SU-DHL-6 (cell line): ENCODE measurements around the gene BICD1.

Experiments used
- H2AFZ ChIP-seq: fragments of 200-600 bp; sonication (generic); 2 replicates; pipeline ENCODE4 v1.6.1; 2014; ENCODE audit warnings: low read depth, mild to moderate bottlenecking, moderate library complexity, mixed read lengths, antibody characterized with exemption, low read length; ENCODE audit not compliant: severe bottlenecking
- H3F3A ChIP-seq: fragments of 200-600 bp; shearing (Covaris generic); 2 replicates; pipeline ENCODE4 v1.6.0; 2016; ENCODE audit warnings: antibody characterized with exemption, mild to moderate bottlenecking; ENCODE audit not compliant: insufficient read depth
- H3K27ac ChIP-seq: fragments of 200-600 bp; sonication (generic); 2 replicates; pipeline ENCODE4 v1.5.1; 2016; ENCODE audit warnings: low read depth, mild to moderate bottlenecking, low read length, moderate library complexity, mixed read lengths
- H3K27me3 ChIP-seq: fragments of 200-600 bp; sonication (generic), shearing (Covaris generic); 2 replicates; pipeline ENCODE4 v1.6.0; 2014; ENCODE audit warnings: mild to moderate bottlenecking, low read length
- H3K36me3 ChIP-seq: fragments of 200-600 bp; sonication (generic); 2 replicates; pipeline ENCODE4 v1.6.1; 2014; ENCODE audit warnings: mild to moderate bottlenecking, low read length, mixed read lengths
- H3K4me2 ChIP-seq: fragments of 300-600, 200-600 bp; shearing (Covaris generic), sonication (generic); 2 replicates; pipeline ENCODE4 v1.6.0; 2014; ENCODE audit warnings: low read length, low read depth, mild to moderate bottlenecking; ENCODE audit not compliant: poor library complexity, severe bottlenecking
- H3K4me3 ChIP-seq: fragments of 200-600 bp; sonication (generic); 2 replicates; pipeline ENCODE4 v1.5.1; 2014; ENCODE audit warnings: antibody characterized with exemption, low read length, mild to moderate bottlenecking, mixed read lengths; ENCODE audit not compliant: insufficient read depth, poor library complexity, severe bottlenecking
- H3K79me2 ChIP-seq: fragments of 200-600 bp; sonication (generic); 2 replicates; pipeline ENCODE4 v1.6.1; 2014; ENCODE audit warnings: mild to moderate bottlenecking, low read length, moderate library complexity; ENCODE audit not compliant: insufficient read depth
- H3K9ac ChIP-seq: fragments of 200-600 bp; sonication (generic); 2 replicates; pipeline ENCODE4 v1.7.0; 2014; ENCODE audit warnings: mild to moderate bottlenecking, low read length
- H3K9me2 ChIP-seq: fragments of 200-600 bp; sonication (generic); replicated peaks from 2 replicates; pipeline ENCODE4 v1.6.1; 2014; ENCODE audit warnings: low read length; ENCODE audit not compliant: insufficient read depth
- H3K9me3 ChIP-seq: fragments of 200-600 bp; sonication (generic); 2 replicates; pipeline ENCODE4 v1.6.1; 2014; ENCODE audit warnings: low read length, mixed read lengths; ENCODE audit not compliant: insufficient read depth
- H4K20me1 ChIP-seq: fragments of 200-600 bp; sonication (generic); 2 replicates; pipeline ENCODE4 v1.6.1; 2014; ENCODE audit warnings: low read depth, mild to moderate bottlenecking, antibody characterized with exemption, low read length, moderate library complexity, mixed read lengths
- EZH2phosphoT487 ChIP-seq: fragments of 200-600 bp; sonication (generic), shearing (Covaris generic); conservative IDR thresholded peaks from 2 replicates; pipeline ENCODE4 v1.6.1; 2018; ENCODE audit warnings: mild to moderate bottlenecking, antibody characterized with exemption, low read length, moderate library complexity, mixed read lengths
- TF ChIP-seq, protein P1 (sequence below): fragments of 200-600 bp; sonication (generic); IDR thresholded peaks from one replicate; pipeline ENCODE4 v1.5.1; 2017; ENCODE audit warnings: antibody characterized with exemption, mild to moderate bottlenecking, low read length, moderate library complexity; ENCODE audit not compliant: insufficient read depth, poor library complexity, severe bottlenecking

Gene BICD1

GRCh38 chr12:32407795-32408194 is 301.1 kb downstream of the BICD1 start:
- Histone ChIP-seq H2AFZ (no peak overlapping the region), H3K27ac (no peak overlapping the region), H3K9me3 (no peaks in the 10 kb centered on the region), H3K79me2 (no peaks in the 10 kb centered on the region), H3K36me3 (no peaks in the 10 kb centered on the region), H3K9ac (no peak overlapping the region), H3K4me2 (no peak overlapping the region), H3K4me3 (no peak overlapping the region), H3K27me3 (no peaks in the 10 kb centered on the region), H4K20me1 (no peaks in the 10 kb centered on the region), H3F3A (no peaks in the 10 kb centered on the region), H3K9me2 (no peaks in the 10 kb centered on the region)
- TF ChIP-seq, protein P1, sequence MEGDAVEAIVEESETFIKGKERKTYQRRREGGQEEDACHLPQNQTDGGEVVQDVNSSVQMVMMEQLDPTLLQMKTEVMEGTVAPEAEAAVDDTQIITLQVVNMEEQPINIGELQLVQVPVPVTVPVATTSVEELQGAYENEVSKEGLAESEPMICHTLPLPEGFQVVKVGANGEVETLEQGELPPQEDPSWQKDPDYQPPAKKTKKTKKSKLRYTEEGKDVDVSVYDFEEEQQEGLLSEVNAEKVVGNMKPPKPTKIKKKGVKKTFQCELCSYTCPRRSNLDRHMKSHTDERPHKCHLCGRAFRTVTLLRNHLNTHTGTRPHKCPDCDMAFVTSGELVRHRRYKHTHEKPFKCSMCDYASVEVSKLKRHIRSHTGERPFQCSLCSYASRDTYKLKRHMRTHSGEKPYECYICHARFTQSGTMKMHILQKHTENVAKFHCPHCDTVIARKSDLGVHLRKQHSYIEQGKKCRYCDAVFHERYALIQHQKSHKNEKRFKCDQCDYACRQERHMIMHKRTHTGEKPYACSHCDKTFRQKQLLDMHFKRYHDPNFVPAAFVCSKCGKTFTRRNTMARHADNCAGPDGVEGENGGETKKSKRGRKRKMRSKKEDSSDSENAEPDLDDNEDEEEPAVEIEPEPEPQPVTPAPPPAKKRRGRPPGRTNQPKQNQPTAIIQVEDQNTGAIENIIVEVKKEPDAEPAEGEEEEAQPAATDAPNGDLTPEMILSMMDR, result no peak
- no peak for TF ChIP-seq EZH2phosphoT487

GRCh38 chr12:32413412-32413811 is 306.8 kb downstream of the BICD1 start:
- Histone ChIP-seq H3K79me2 (no peaks in the 10 kb centered on the region), H3K9me2 (no peaks in the 10 kb centered on the region), H3F3A (no peaks in the 10 kb centered on the region), H3K9ac (no peak overlapping the region), H2AFZ (no peak overlapping the region), H4K20me1 (no peaks in the 10 kb centered on the region), H3K4me3 (no peak overlapping the region), H3K27ac (no peak overlapping the region), H3K4me2 (no peak overlapping the region), H3K9me3 (no peaks in the 10 kb centered on the region), H3K27me3 (no peaks in the 10 kb centered on the region), H3K36me3 (no peaks in the 10 kb centered on the region)
- TF ChIP-seq, protein P1, result no peak
- TF ChIP-seq EZH2phosphoT487, result no peak

DNA sequence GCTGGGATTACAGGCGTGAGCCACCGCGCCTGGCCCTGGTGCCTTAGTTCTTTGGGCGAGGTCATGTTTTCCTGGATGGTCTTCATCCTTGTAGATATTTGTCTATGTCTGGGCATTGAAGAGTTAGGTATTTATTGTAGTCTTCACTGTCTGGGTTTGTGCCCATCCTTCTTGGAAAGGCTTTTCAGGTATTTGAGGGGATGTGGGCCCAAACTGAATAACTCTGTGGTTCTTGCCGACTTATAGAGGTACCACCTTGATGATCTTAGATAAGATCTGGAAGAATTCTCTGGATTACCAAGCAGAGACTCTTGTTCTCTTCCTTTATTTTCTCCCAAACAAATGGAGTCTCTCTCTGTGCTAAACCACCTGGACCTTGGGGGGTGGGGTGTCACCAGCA is 311.6 kb downstream of the BICD1 start:
- Histone ChIP-seq H3K9ac (no peak overlapping the region), H3K4me2 (no peak overlapping the region), H3K9me3 (no peaks in the 10 kb centered on the region), H3K9me2 (no peaks in the 10 kb centered on the region), H3K79me2 (no peaks in the 10 kb centered on the region), H3K4me3 (no peak overlapping the region), H3K27me3 (no peaks in the 10 kb centered on the region), H3F3A (no peaks in the 10 kb centered on the region), H3K27ac (no peak overlapping the region), H2AFZ (no peak overlapping the region), H3K36me3 (no peaks in the 10 kb centered on the region), H4K20me1 (no peaks in the 10 kb centered on the region)
- no peak for TF ChIP-seq EZH2phosphoT487
- TF ChIP-seq, protein P1, result no peak
